Stimulated activated CD4-positive, alpha-beta T cell treated with anti-CD3 and anti-CD28 coated beads, Interleukin-15, amount 100 ng/mL, for 1 hour (primary cell): ENCODE measurements around the gene PTPN9.
"Not testable (repeated sequence)": the region's sequence is repeated elsewhere in the genome, so short reads cannot be mapped to it uniquely, and the experiment has no call there.

Source experiments
- DNase-seq, 2 donors: peaks; one replicate each; pipeline ENCODE4 v3.0.0-alpha.2; 2020; ENCODE audit warnings: low read depth in 1 of 2, low spot score in 1 of 2

The PTPN9 gene

GRCh38 chr15:75583701-75584100 is 4.6 kb upstream of the PTPN9 start:
- no peak for DNase-seq

GRCh38 chr15:75582943-75583342 is 3.8 kb upstream of the PTPN9 start:
- not testable (repeated sequence) for DNase-seq

- DNase-seq = no peak
Measured at GRCh38 chr15:75578173-75578947, 755 bp downstream of the PTPN9 start.

- DNase-seq = no peak
Measured at GRCh38 chr15:75577401-75578172, 1.5 kb downstream of the PTPN9 start.

GRCh38 chr15:75573648-75574384 is 5.3 kb downstream of the PTPN9 start:
- no peak for DNase-seq

GRCh38 chr15:75570126-75570845 is 8.8 kb downstream of the PTPN9 start:
- no peak for DNase-seq

- no peak for DNase-seq
Measured at GRCh38 chr15:75565062-75565970, 13.8 kb downstream of the PTPN9 start.

- DNase-seq = no peak
Measured at GRCh38 chr15:75561888-75562287, 17.2 kb downstream of the PTPN9 start.

- DNase-seq = not testable (repeated sequence)
Measured at GRCh38 chr15:75559360-75559759, 19.8 kb downstream of the PTPN9 start.

GRCh38 chr15:75558955-75559354 is 20.2 kb downstream of the PTPN9 start:
- not testable (repeated sequence) for DNase-seq

- no peak for DNase-seq
Measured at GRCh38 chr15:75554717-75555116, 24.4 kb downstream of the PTPN9 start.

GRCh38 chr15:75553659-75554058 is 25.5 kb downstream of the PTPN9 start:
- no peak for DNase-seq

- no peak for DNase-seq
Measured at GRCh38 chr15:75551091-75551490, 28.0 kb downstream of the PTPN9 start.

GRCh38 chr15:75545064-75545463 is 34.1 kb downstream of the PTPN9 start:
- no peak for DNase-seq

GRCh38 chr15:75544359-75544758 is 34.8 kb downstream of the PTPN9 start:
- DNase-seq = no peak

GRCh38 chr15:75542949-75543545 is 36.1 kb downstream of the PTPN9 start:
- not testable (repeated sequence) for DNase-seq

- no peak for DNase-seq
Measured at GRCh38 chr15:75542386-75542797, 36.7 kb downstream of the PTPN9 start.

- no peak for DNase-seq
Measured at GRCh38 chr15:75538376-75538775, 40.7 kb downstream of the PTPN9 start.

GRCh38 chr15:75533945-75534344 is 45.2 kb downstream of the PTPN9 start:
- no peak for DNase-seq
